Gastroesophageal sphincter (tissue), 3 donors: ENCODE results near the gene CENPO.

Experiments used
- POLR2A ChIP-seq, 2 donors: fragments of 450-650 bp; IDR thresholded peaks; one replicate each; pipeline ENCODE4 v1.6.1; 2017; ENCODE audit warnings: antibody characterized with exemption in 2 of 2, mild to moderate bottlenecking in 2 of 2, moderate library complexity in 1 of 2
- POLR2AphosphoS5 ChIP-seq: sonication (generic); formaldehyde crosslinking; IDR thresholded peaks from one replicate; pipeline ENCODE4 v1.6.1; 2017; ENCODE audit warnings: antibody characterized with exemption
- TF ChIP-seq, protein P1 (sequence below), 4 experiments: fragments of 200-600 bp in 2 of 4; fragments of 450-650 bp in 2 of 4; sonication (generic) in 1 of 4; IDR thresholded peaks; one replicate each; pipeline ENCODE4 v1.5.1; 2017 to 2019; ENCODE audit warnings: antibody characterized with exemption in 4 of 4, mild to moderate bottlenecking in 2 of 4, moderate library complexity in 2 of 4

DNA sequence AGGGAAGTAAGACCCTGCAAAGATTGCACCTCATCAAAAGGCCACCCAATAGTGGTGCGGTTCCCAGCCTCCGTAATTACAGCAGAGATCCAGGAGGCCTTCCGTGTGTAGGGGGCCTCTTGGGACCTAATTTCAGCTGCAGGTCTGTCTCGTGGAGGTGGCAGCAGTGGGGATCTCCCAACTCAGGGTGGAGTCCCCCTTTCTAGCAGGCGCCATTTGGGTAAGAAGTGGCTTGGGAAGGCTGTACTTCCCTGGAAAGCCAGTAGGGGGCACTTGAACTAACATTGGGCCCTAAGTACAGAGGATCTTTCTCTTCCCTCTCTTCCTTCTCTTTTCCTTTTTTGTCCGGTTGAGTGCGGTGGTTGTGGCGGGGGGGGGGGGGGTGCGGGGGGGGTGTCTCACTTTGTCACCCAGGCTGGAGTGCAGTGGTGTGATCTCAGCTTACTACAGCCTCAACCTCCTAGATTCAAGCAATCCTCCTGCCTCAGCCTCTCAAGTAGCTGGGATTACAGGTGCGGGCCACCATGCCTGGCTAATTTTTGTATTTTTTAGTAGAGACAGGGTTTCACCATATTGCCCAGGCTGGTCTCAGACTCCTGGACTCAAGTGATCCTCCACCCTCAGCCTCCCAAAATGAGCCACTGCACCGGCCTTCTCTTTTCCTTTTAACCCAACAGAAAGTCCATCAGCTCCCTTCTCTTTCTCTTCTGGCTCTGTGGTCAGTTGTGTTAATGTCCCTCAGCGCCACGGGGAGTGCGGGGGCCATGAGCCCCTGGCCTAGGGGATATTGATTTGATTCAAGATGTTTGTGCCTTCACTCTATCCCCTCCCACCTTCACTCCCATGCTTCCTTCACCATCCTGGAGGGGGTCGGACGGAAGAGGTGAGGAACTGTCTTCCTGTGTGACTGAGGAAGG, 32.0 kb downstream of the CENPO start:
- TF ChIP-seq POLR2A (IDR thresholded peaks at IDR 0.05) (no peak), POLR2AphosphoS5 (no peak)
- TF ChIP-seq, protein P1, sequence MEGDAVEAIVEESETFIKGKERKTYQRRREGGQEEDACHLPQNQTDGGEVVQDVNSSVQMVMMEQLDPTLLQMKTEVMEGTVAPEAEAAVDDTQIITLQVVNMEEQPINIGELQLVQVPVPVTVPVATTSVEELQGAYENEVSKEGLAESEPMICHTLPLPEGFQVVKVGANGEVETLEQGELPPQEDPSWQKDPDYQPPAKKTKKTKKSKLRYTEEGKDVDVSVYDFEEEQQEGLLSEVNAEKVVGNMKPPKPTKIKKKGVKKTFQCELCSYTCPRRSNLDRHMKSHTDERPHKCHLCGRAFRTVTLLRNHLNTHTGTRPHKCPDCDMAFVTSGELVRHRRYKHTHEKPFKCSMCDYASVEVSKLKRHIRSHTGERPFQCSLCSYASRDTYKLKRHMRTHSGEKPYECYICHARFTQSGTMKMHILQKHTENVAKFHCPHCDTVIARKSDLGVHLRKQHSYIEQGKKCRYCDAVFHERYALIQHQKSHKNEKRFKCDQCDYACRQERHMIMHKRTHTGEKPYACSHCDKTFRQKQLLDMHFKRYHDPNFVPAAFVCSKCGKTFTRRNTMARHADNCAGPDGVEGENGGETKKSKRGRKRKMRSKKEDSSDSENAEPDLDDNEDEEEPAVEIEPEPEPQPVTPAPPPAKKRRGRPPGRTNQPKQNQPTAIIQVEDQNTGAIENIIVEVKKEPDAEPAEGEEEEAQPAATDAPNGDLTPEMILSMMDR (IDR thresholded peaks at IDR 0.05), result peak in 2 of 4 experiments; percentile 13 to 41
